ENCODE results near the gene ATP8A1.

The ATP8A1 gene

GRCh38 chr4:42627885-42628646, 28.8 kb downstream of the ATP8A1 start:
- no peak overlapping the region for H3K4me3 ChIP-seq (replicated peaks; ENCODE audit: low read depth, low read length)
- TF ChIP-seq CTCF (IDR thresholded peaks at IDR 0.05; ENCODE audit: low read depth, low read length, missing control alignments), result no peak
- DNase-seq (ENCODE audit: extremely low read depth, low read depth), result no peak

- no peak overlapping the region for H3K4me3 ChIP-seq (replicated peaks; ENCODE audit: low read depth, low read length)
Observed at GRCh38 chr4:42626629-42627146, 30.2 kb downstream of the ATP8A1 start.

DNA sequence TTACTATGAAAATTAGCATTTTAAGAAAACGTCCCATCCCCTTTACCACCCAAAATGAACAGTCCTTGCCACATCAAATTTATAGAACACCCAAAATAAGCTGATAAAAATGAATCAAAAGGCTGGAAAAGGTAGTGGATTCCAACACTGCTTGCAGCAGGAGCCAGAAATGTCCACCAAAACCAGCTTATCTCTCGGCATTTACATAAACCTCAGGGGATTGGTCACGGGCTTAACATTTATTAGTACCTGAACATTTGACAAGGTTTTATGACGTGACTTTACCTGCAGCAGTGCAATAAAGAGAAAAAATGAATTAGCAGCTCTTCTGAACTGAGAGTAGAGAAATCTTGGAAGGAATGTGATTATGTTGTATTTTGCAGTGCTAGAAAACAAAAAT, 31.6 kb downstream of the ATP8A1 start:
- no peak for DNase-seq (ENCODE audit: extremely low read depth, low read depth)
- no peak for TF ChIP-seq CTCF (IDR thresholded peaks at IDR 0.05; ENCODE audit: low read depth, low read length, missing control alignments)
- H3K4me3 ChIP-seq (replicated peaks; ENCODE audit: low read depth, low read length), result no peak overlapping the region

More at GRCh38 chr4:42626629-42627146, 30.2 kb downstream of the ATP8A1 start:
- no peak for TF ChIP-seq CTCF (IDR thresholded peaks at IDR 0.05; ENCODE audit: low read depth, low read length, missing control alignments)
- no peak for DNase-seq (ENCODE audit: extremely low read depth, low read depth)

GRCh38 chr4:42624551-42624950, 32.4 kb downstream of the ATP8A1 start:
- DNase-seq (ENCODE audit: extremely low read depth, low read depth), result no peak
- no peak for TF ChIP-seq CTCF (IDR thresholded peaks at IDR 0.05; ENCODE audit: low read depth, low read length, missing control alignments)
- no peak overlapping the region for H3K4me3 ChIP-seq (replicated peaks; ENCODE audit: low read depth, low read length)

DNA sequence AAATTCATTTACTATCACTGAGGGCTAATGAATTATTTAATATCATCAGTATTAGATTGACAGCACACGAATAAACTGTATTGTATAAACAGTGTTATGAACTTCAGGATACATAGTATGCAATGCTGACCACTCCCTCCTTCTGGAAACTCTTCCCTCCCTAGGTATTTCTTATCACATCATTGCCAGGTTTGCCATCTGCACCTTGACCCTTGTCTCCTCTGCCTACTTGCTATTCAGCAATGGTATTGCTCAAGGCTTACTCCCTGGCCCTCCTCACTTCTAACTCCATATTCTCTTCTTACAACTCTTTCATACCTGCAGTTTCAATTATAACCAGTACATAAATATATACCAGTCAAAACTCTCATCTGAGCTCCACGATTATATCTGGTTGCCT, 38.9 kb downstream of the ATP8A1 start:
- DNase-seq (ENCODE audit: extremely low read depth, low read depth), result no peak
- no peak overlapping the region for H3K4me3 ChIP-seq (replicated peaks; ENCODE audit: low read depth, low read length)
- no peak for TF ChIP-seq CTCF (IDR thresholded peaks at IDR 0.05; ENCODE audit: low read depth, low read length, missing control alignments)

DNA sequence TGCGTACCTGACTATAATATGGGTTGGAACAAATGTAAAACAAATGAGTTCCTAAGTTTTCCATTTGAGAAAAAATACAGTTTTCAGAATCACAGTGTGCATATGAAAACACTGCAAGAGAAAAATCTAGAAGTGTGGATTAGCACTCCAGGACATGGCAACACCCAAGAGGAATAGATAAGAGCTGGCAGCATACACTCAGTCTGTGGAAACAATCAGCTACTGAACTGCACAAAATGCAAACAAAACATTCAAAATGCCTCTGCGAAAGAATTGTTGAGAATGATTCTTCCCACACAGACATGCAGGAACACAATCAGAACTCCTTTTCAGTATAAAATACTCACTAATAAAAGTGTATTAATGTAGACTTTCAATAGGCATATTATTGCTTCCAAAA, 39.9 kb downstream of the ATP8A1 start:
- no peak overlapping the region for H3K4me3 ChIP-seq (replicated peaks; ENCODE audit: low read depth, low read length)
- DNase-seq (ENCODE audit: extremely low read depth, low read depth), result no peak
- TF ChIP-seq CTCF (IDR thresholded peaks at IDR 0.05; ENCODE audit: low read depth, low read length, missing control alignments), result no peak

Data from HFF-Myc (cell line).